ENCODE data around the gene NCR3LG1.

GRCh38 chr11:17412488-17413180 lies 61.0 kb downstream of the NCR3LG1 start:
- TF ChIP-seq ZFP30 (CRISPR knock-in tag; IDR thresholded peaks at IDR 0.05) (no peak), OSR1 (CRISPR knock-in tag; IDR thresholded peaks at IDR 0.05) (no peak), CSDC2 (CRISPR knock-in tag; IDR thresholded peaks at IDR 0.05) (no peak)
